K562 (cell line): ENCODE results near the gene LTBP2. TPM values are rescaled to one million over a fixed set of nuclear protein-coding genes. Genes with fewer than 3 reads are reported as not detected.

ENCODE experiments used
- CEBPB ChIP-seq: fragments of 450-650 bp; IDR thresholded peaks from 2 replicates; pipeline ENCODE4 v1.6.1; 2016; ENCODE audit warnings: missing genetic modification characterization, missing compliant biosample characterization
- CHD2 ChIP-seq: IDR thresholded peaks from 2 replicates; pipeline ENCODE4 v1.6.1; 2011; ENCODE audit warnings: low read depth, low read length
- ETS2 ChIP-seq: IDR thresholded peaks from 2 replicates; pipeline ENCODE4 v1.6.1; 2016; ENCODE audit warnings: borderline replicate concordance, missing genetic modification characterization, mild to moderate bottlenecking, moderate library complexity, missing compliant biosample characterization; ENCODE audit not compliant: poor library complexity, severe bottlenecking
- FUS ChIP-seq: fragments of 200-400 bp; formaldehyde crosslinking; optimal IDR thresholded peaks from 2 replicates; pipeline ENCODE3; 2017; ENCODE audit warnings: low read depth, low read length
- NFIX ChIP-seq: fragments of 250-450 bp; sonication (Bioruptor Pico); IDR thresholded peaks from 2 replicates; pipeline ENCODE4 v1.4.0; 2020; ENCODE audit warnings: low read depth, mild to moderate bottlenecking, moderate library complexity
- RBBP5 ChIP-seq: fragments of 200-600 bp; sonication (generic); IDR thresholded peaks from 2 replicates; pipeline ENCODE4 v1.6.1; 2012; ENCODE audit warnings: borderline replicate concordance, mild to moderate bottlenecking, low read length, control low read depth, inconsistent platforms; ENCODE audit not compliant: insufficient read depth, poor library complexity, severe bottlenecking
- ZNF232 ChIP-seq: sonication (generic); formaldehyde crosslinking; IDR thresholded peaks from 2 replicates; pipeline ENCODE4 v1.8.0; 2022; ENCODE audit warnings: mild to moderate bottlenecking, missing genetic modification reagents
- ZNF507 ChIP-seq: conservative IDR thresholded peaks from 2 replicates; pipeline ENCODE4 v1.6.1; 2017; ENCODE audit warnings: missing genetic modification characterization, missing compliant biosample characterization
- ZNF584 ChIP-seq: fragments of 200-800 bp; sonication (Bioruptor generic); IDR thresholded peaks from 2 replicates; pipeline ENCODE4 v1.6.1; 2016; ENCODE audit warnings: low read depth, mild to moderate bottlenecking, missing genetic modification characterization, missing compliant biosample characterization
- ZNF830 ChIP-seq: fragments of 250-450 bp; sonication (Bioruptor Pico); IDR thresholded peaks from 2 replicates; pipeline ENCODE4 v1.5.0; 2021; ENCODE audit warnings: mild to moderate bottlenecking
- polyA plus RNA-seq, 8 experiments: library from polyadenylated mRNA; depleted of rRNA in 4 of 8; stranded (reverse) in 5 of 8; unstranded in 3 of 8; fragments of >200 nt; fragmentation: Nextera tagmentation in 2 of 8; fragmentation: Illumina TruSeq in 1 of 8; extraction: Ambion mirVana in 2 of 8; extraction: Trizol in 1 of 8; gene quantifications; 2 replicates each; pipeline versions ENCODE4 v1.2.1 to v1.2.3, GENCODE V29; 2011 to 2014; ENCODE audit warnings: inconsistent platforms in 1 of 8, missing spikeins in 1 of 8
- total RNA-seq, 7 experiments: library from RNA; depleted of rRNA in 6 of 7; stranded (reverse); fragments of >200 nt in 6 of 7; fragmentation: Illumina TruSeq in 2 of 7; extraction: Trizol in 2 of 7; gene quantifications; 2 replicates each; pipeline versions ENCODE4 v1.2.1 to v1.2.3, GENCODE V29; 2011 to 2021; ENCODE audit warnings: low replicate concordance in 1 of 7
- TF ChIP-seq, protein P1 (sequence below): sonication (generic); formaldehyde crosslinking; IDR thresholded peaks from 2 replicates; pipeline ENCODE4 v1.8.1; 2023; ENCODE audit warnings: mild to moderate bottlenecking, missing genetic modification reagents
- TF ChIP-seq, protein P2 (sequence below), 2 experiments: fragments of 450-650 bp in 1 of 2; IDR thresholded peaks; 2 replicates each; pipeline ENCODE4 v1.6.1; 2011 to 2017; ENCODE audit warnings: low read depth in 2 of 2, antibody characterized with exemption in 1 of 2, borderline replicate concordance in 1 of 2, low read length in 1 of 2, mild to moderate bottlenecking in 1 of 2, mixed read lengths in 1 of 2; ENCODE audit not compliant: control insufficient read depth in 1 of 2
- TF ChIP-seq, protein P3 (sequence below): sonication (generic); formaldehyde crosslinking; IDR thresholded peaks from 2 replicates; pipeline ENCODE4 v1.8.0; 2022; ENCODE audit warnings: mild to moderate bottlenecking, missing genetic modification reagents

Gene LTBP2
- total and polyA plus RNA-seq, 9 of the 15 experiments (the other 6 are each of a cell fraction or from before 2014, with no cell fraction given): under 0.01 to 0.18 (median 0.03) TPM; not detected in 3

DNA sequence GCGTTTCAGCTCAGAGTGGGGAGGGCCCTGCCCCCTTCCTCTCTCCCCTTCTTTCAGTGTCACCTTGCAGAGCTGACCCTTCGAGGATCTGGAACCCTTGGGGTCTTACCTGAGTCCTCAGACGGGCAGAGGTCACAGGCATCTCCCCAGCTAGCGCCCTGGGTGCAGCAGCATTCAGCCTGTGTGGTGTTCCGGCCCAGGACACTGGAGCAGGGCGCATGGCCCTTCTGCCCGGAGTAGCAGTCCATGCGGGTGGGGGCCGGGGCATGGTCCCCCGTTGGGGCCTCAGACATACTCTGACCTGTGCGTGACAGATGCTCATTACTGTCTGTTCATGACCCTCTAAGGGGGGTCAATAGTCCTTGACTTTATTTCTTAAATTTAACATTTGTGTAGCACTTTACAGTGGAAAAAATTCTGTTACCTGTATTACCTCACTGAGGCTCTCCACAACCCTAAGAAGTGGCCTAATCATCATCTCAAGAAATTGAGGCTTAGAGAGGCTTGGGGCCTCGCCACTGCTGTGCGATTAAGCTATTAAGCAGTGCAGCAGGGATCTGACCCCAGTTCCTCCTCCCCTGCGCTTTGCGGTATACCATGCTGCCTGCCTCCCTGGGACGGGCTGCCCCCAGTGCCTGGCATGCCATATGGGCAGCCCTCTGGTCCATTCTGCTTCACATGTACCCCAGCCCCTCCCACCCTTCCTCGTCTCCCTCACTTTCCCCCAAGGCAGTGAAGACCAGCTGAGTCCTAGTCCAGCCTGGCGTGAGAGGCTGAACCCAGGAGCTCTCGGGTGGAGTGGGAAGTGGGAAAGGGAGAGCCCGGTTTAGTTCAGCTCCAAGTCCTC is 106.9 kb downstream of the LTBP2 start (continued):
- TF ChIP-seq RBBP5: no peak
- TF ChIP-seq, protein P1, sequence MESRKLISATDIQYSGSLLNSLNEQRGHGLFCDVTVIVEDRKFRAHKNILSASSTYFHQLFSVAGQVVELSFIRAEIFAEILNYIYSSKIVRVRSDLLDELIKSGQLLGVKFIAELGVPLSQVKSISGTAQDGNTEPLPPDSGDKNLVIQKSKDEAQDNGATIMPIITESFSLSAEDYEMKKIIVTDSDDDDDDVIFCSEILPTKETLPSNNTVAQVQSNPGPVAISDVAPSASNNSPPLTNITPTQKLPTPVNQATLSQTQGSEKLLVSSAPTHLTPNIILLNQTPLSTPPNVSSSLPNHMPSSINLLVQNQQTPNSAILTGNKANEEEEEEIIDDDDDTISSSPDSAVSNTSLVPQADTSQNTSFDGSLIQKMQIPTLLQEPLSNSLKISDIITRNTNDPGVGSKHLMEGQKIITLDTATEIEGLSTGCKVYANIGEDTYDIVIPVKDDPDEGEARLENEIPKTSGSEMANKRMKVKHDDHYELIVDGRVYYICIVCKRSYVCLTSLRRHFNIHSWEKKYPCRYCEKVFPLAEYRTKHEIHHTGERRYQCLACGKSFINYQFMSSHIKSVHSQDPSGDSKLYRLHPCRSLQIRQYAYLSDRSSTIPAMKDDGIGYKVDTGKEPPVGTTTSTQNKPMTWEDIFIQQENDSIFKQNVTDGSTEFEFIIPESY (CRISPR knock-in tag): no peak
- no peak for TF ChIP-seq ZNF232 (CRISPR knock-in tag)
- TF ChIP-seq CEBPB: no peak
- no peak for TF ChIP-seq NFIX (CRISPR knock-in tag)
- TF ChIP-seq, protein P2, sequence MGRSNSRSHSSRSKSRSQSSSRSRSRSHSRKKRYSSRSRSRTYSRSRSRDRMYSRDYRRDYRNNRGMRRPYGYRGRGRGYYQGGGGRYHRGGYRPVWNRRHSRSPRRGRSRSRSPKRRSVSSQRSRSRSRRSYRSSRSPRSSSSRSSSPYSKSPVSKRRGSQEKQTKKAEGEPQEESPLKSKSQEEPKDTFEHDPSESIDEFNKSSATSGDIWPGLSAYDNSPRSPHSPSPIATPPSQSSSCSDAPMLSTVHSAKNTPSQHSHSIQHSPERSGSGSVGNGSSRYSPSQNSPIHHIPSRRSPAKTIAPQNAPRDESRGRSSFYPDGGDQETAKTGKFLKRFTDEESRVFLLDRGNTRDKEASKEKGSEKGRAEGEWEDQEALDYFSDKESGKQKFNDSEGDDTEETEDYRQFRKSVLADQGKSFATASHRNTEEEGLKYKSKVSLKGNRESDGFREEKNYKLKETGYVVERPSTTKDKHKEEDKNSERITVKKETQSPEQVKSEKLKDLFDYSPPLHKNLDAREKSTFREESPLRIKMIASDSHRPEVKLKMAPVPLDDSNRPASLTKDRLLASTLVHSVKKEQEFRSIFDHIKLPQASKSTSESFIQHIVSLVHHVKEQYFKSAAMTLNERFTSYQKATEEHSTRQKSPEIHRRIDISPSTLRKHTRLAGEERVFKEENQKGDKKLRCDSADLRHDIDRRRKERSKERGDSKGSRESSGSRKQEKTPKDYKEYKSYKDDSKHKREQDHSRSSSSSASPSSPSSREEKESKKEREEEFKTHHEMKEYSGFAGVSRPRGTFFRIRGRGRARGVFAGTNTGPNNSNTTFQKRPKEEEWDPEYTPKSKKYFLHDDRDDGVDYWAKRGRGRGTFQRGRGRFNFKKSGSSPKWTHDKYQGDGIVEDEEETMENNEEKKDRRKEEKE (IDR thresholded peaks at IDR 0.05; ENCODE audit: borderline replicate concordance in 1 of 2, control insufficient read depth in 1 of 2, low read depth in 2 of 2, low read length in 1 of 2): no peak
- TF ChIP-seq ZNF830 (CRISPR knock-in tag): no peak
- no peak for TF ChIP-seq ZNF584
- no peak for TF ChIP-seq ETS2 (tag)
- TF ChIP-seq ZNF507 (tag): no peak
- TF ChIP-seq, protein P3, sequence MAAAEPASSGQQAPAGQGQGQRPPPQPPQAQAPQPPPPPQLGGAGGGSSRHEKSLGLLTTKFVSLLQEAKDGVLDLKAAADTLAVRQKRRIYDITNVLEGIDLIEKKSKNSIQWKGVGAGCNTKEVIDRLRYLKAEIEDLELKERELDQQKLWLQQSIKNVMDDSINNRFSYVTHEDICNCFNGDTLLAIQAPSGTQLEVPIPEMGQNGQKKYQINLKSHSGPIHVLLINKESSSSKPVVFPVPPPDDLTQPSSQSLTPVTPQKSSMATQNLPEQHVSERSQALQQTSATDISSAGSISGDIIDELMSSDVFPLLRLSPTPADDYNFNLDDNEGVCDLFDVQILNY (CRISPR knock-in tag): no peak
- TF ChIP-seq CHD2: no peak
- TF ChIP-seq FUS: no peak
